H1 (cell line): ENCODE measurements around the gene PLAC1. TPM values are rescaled to one million over a fixed set of nuclear protein-coding genes. Genes with fewer than 3 reads are reported as not detected.
A peak's percentile ranks its signal among the peaks of the same experiment; 100 is the strongest.

Experiments
- CTCF ChIA-PET: fragments of 300-600 bp; sonication (Branson Sonifier 250); formaldehyde crosslinking; loops from one replicate; lab custom pipeline; 2021; ENCODE audit not compliant: partially characterized antibody; lab: Charles Lee
- POLR2A ChIA-PET: fragments of 300-600 bp; sonication (Branson Sonifier 250); formaldehyde crosslinking; loops from one replicate; lab custom pipeline; 2021; ENCODE audit warnings: inconsistent platforms; ENCODE audit not compliant: partially characterized antibody; lab: Charles Lee
- DNase-seq, 2 experiments: peaks; one replicate each; pipeline versions ENCODE4 v3.0.0 to v3.0.0-alpha.2; 2010 to 2022; ENCODE audit warnings: low spot score in 2 of 2, low read depth in 1 of 2, mixed read lengths in 1 of 2
- FAIRE-seq: peaks from 2 replicates; lab custom pipeline; 2011; peaks lifted over from hg19 to GRCh38; lab: Jason Lieb, UNC
- H2AFZ ChIP-seq: 2 replicates; pipeline ENCODE4 v1.8.1; 2012; ENCODE audit warnings: low read length, inconsistent platforms
- H2AK5ac ChIP-seq: 2 replicates; pipeline ENCODE4 v1.6.1; 2013; ENCODE audit warnings: low read depth, low read length
- H2BK120ac ChIP-seq: replicated peaks from 2 replicates; pipeline ENCODE3; 2013; ENCODE audit warnings: low read depth, low read length, inconsistent platforms
- H2BK12ac ChIP-seq: 2 replicates; pipeline ENCODE4 v1.6.1; 2013; ENCODE audit warnings: low read depth, low read length
- H2BK15ac ChIP-seq: 2 replicates; pipeline ENCODE4 v1.6.1; 2013; ENCODE audit warnings: low read length
- H2BK20ac ChIP-seq: 2 replicates; pipeline ENCODE4 v1.6.1; 2013; ENCODE audit warnings: low read length
- H2BK5ac ChIP-seq: 2 replicates; pipeline ENCODE4 v1.6.1; 2013; ENCODE audit warnings: low read depth, low read length
- H3K14ac ChIP-seq: 2 replicates; pipeline ENCODE4 v1.6.1; 2013; ENCODE audit warnings: inconsistent platforms; ENCODE audit not compliant: insufficient read length
- H3K18ac ChIP-seq: 2 replicates; pipeline ENCODE4 v1.6.1; 2013; ENCODE audit warnings: low read length; ENCODE audit errors: extremely low read depth
- H3K23ac ChIP-seq: 2 replicates; pipeline ENCODE4 v1.6.1; 2013; ENCODE audit warnings: inconsistent platforms; ENCODE audit not compliant: insufficient read length
- H3K23me2 ChIP-seq: 2 replicates; pipeline ENCODE4 v1.6.1; 2013; ENCODE audit warnings: low read depth, low read length
- H3K27ac ChIP-seq: 2 replicates; pipeline ENCODE4 v1.6.1; 2011; ENCODE audit warnings: low read depth, low read length, inconsistent platforms
- H3K27me3 ChIP-seq, 4 experiments: replicated peaks in 1 of 4; 1 replicate in 1 of 4; 2 replicates in 3 of 4; pipeline versions ENCODE4 v1.6.1 to v1.8.1; 2011 to 2013; ENCODE audit warnings: low read length in 3 of 4, mild to moderate bottlenecking in 3 of 4, inconsistent platforms in 2 of 4, mixed read lengths in 2 of 4, moderate library complexity in 1 of 4; ENCODE audit not compliant: control insufficient read depth in 3 of 4, insufficient read depth in 3 of 4; ENCODE audit errors: extremely low read depth in 1 of 4
- H3K36me3 ChIP-seq, 4 experiments: 2 replicates each; pipeline versions ENCODE4 v1.6.1 to v1.8.1; 2011 to 2013; ENCODE audit warnings: mild to moderate bottlenecking in 4 of 4, low read length in 3 of 4, moderate library complexity in 2 of 4, control low read depth in 1 of 4, inconsistent platforms in 1 of 4; ENCODE audit not compliant: insufficient read depth in 4 of 4, control insufficient read depth in 2 of 4
- H3K4ac ChIP-seq: replicated peaks from 2 replicates; pipeline ENCODE3; 2013; ENCODE audit warnings: low read length, low read depth, mixed read lengths, inconsistent platforms; ENCODE audit not compliant: insufficient read length
- H3K4me1 ChIP-seq, 4 experiments: replicated peaks in 1 of 4; 1 replicate in 1 of 4; 2 replicates in 3 of 4; pipeline versions ENCODE4 v1.6.1 to v1.8.1; 2011 to 2013; ENCODE audit warnings: low read length in 3 of 4, inconsistent platforms in 2 of 4, mixed read lengths in 1 of 4; ENCODE audit not compliant: insufficient read depth in 4 of 4, control insufficient read depth in 3 of 4
- H3K4me2 ChIP-seq, 2 experiments: 2 replicates each; pipeline versions ENCODE4 v1.6.1 to v1.8.1; 2011 to 2013; ENCODE audit warnings: low read depth in 2 of 2, low read length in 2 of 2, control low read depth in 1 of 2, inconsistent platforms in 1 of 2, mild to moderate bottlenecking in 1 of 2; ENCODE audit not compliant: insufficient read depth in 1 of 2
- H3K4me3 ChIP-seq, 4 experiments: fragments of 200-600, 300-600 bp in 1 of 4; sonication (generic), shearing (Covaris generic), sonication (Bioruptor Twin) in 1 of 4; 2 replicates each; pipeline versions ENCODE4 v1.5.1 to v1.8.1; 2011 to 2016; ENCODE audit warnings: low read length in 4 of 4, low read depth in 3 of 4, control low read depth in 2 of 4, inconsistent platforms in 2 of 4, mild to moderate bottlenecking in 2 of 4, mixed read lengths in 1 of 4, moderate library complexity in 1 of 4; ENCODE audit not compliant: insufficient read depth in 2 of 4; ENCODE audit errors: extremely low read depth in 1 of 4
- H3K56ac ChIP-seq: replicated peaks from 2 replicates; pipeline ENCODE3; 2013; ENCODE audit warnings: low read depth, mild to moderate bottlenecking, mixed read lengths, low read length, inconsistent platforms; ENCODE audit not compliant: insufficient read length
- H3K79me1 ChIP-seq: 2 replicates; pipeline ENCODE4 v1.6.1; 2013; ENCODE audit warnings: low read depth, low read length, control low read depth
- H3K79me2 ChIP-seq, 2 experiments: 2 replicates each; pipeline versions ENCODE4 v1.6.1 to v1.8.1; 2012 to 2013; ENCODE audit warnings: low read length in 2 of 2, mild to moderate bottlenecking in 2 of 2, inconsistent platforms in 1 of 2; ENCODE audit not compliant: insufficient read depth in 2 of 2, control insufficient read depth in 1 of 2
- H3K9ac ChIP-seq, 4 experiments: replicated peaks in 1 of 4; 1 replicate in 1 of 4; 2 replicates in 3 of 4; pipeline versions ENCODE4 v1.6.1 to v1.8.1; 2011 to 2013; ENCODE audit warnings: low read depth in 3 of 4, low read length in 3 of 4, control low read depth in 2 of 4, mild to moderate bottlenecking in 2 of 4, moderate library complexity in 2 of 4, inconsistent platforms in 1 of 4; ENCODE audit errors: extremely low read depth in 1 of 4
- H3K9me3 ChIP-seq, 2 experiments: 2 replicates each; pipeline versions ENCODE4 v1.6.1 to v1.8.1; 2012 to 2013; ENCODE audit warnings: mild to moderate bottlenecking in 2 of 2, moderate library complexity in 2 of 2, control low read depth in 1 of 2, inconsistent platforms in 1 of 2, low read depth in 1 of 2, low read length in 1 of 2, mixed read lengths in 1 of 2; ENCODE audit not compliant: insufficient read depth in 2 of 2
- H4K20me1 ChIP-seq, 2 experiments: replicated peaks in 1 of 2; 2 replicates each; pipeline versions ENCODE3 to v1.8.1; 2011 to 2013; ENCODE audit warnings: inconsistent platforms in 2 of 2, low read length in 2 of 2, mild to moderate bottlenecking in 1 of 2; ENCODE audit not compliant: insufficient read depth in 2 of 2, control insufficient read depth in 1 of 2
- H4K5ac ChIP-seq: 2 replicates; pipeline ENCODE4 v1.6.1; 2013; ENCODE audit warnings: low read length, low read depth, mixed read lengths, inconsistent platforms; ENCODE audit not compliant: insufficient read length
- H4K8ac ChIP-seq: 2 replicates; pipeline ENCODE4 v1.8.0; 2013; ENCODE audit warnings: mild to moderate bottlenecking, moderate library complexity, low read length, inconsistent platforms; ENCODE audit not compliant: insufficient read depth; ENCODE audit errors: extremely low read depth
- H4K91ac ChIP-seq: replicated peaks from 2 replicates; pipeline ENCODE3; 2013; ENCODE audit warnings: low read length, mixed read lengths, inconsistent platforms; ENCODE audit not compliant: insufficient read length
- CBX8 ChIP-seq: fragments of 300-800, 300-1000 bp; sonication (generic); IDR thresholded peaks from 2 replicates; pipeline ENCODE4 v1.7.1; 2016; ENCODE audit warnings: low read depth, low read length, borderline replicate concordance
- EZH2 ChIP-seq: fragments of 200-600 bp; sonication (generic); IDR thresholded peaks from 2 replicates; pipeline ENCODE4 v1.7.1; 2012; ENCODE audit warnings: low read depth, mild to moderate bottlenecking, moderate library complexity, low read length, inconsistent platforms; ENCODE audit not compliant: severe bottlenecking
- RNF2 ChIP-seq: fragments of 200-900, 300-1000 bp; sonication (generic); IDR thresholded peaks from 2 replicates; pipeline ENCODE4 v1.7.1; 2016; ENCODE audit warnings: borderline replicate concordance, low read depth, mild to moderate bottlenecking, antibody characterized with exemption, low read length; ENCODE audit not compliant: poor library complexity, severe bottlenecking; ENCODE audit errors: missing control alignments
- SIN3A ChIP-seq, 2 experiments: IDR thresholded peaks in 1 of 2; conservative IDR thresholded peaks in 1 of 2; 2 replicates each; pipeline ENCODE4 v1.6.1; 2011 to 2012; ENCODE audit warnings: low read length in 2 of 2, improper control_type of control experiment in 1 of 2, low read depth in 1 of 2, mild to moderate bottlenecking in 1 of 2
- SP1 ChIP-seq: IDR thresholded peaks from 2 replicates; pipeline ENCODE4 v1.6.1; 2011; ENCODE audit warnings: low read depth, low read length
- TBP ChIP-seq: IDR thresholded peaks from 2 replicates; pipeline ENCODE4 v1.6.1; 2011; ENCODE audit warnings: low read depth, low read length, improper control_type of control experiment
- WGBS, 2 experiments: shearing (Covaris generic) in 1 of 2; methylation state at CpG; one replicate each; pipeline versions ENCODE4 v1.1.6 to v1.1.7; 2013 to 2015; ENCODE audit warnings: low lambda C conversion rate in 2 of 2, mixed read lengths in 2 of 2, inconsistent platforms in 1 of 2, low coverage in 1 of 2, missing lambda C conversion rate in 1 of 2; ENCODE audit not compliant: insufficient replicate concordance in 2 of 2, insufficient coverage in 1 of 2, insufficient read length in 1 of 2; ENCODE audit errors: extremely low coverage in 1 of 2, missing lambda C conversion rate in 1 of 2; 5-methylcytosine and 5-hydroxymethylcytosine counted together
- polyA plus RNA-seq, 7 experiments: library from polyadenylated mRNA; depleted of rRNA in 3 of 7; stranded (reverse) in 5 of 7; unstranded in 2 of 7; fragments of >200 nt in 5 of 7; fragments of 200-250 nt in 2 of 7; gene quantifications; 1 replicate in 5 of 7; 2 replicates in 1 of 7; 4 replicates in 1 of 7; pipeline versions ENCODE4 v1.2.1 to v1.2.3, GENCODE V29; 2011 to 2013; ENCODE audit warnings: missing spikeins in 2 of 7, mixed read lengths in 2 of 7
- total RNA-seq: library from RNA; stranded (reverse); fragmentation: NEBNext Ultra II Directional; extraction: Animal tissue kit (Norgen Biotek cat#: 25700); gene quantifications from 2 replicates; pipeline ENCODE4 v1.2.1, GENCODE V29; 2021

PLAC1 gene
- total and polyA plus RNA-seq, 2 of the 8 experiments (the other 6 are each of a cell fraction or from before 2014, with no cell fraction given), result 1.8 TPM; not detected in 1

DNA sequence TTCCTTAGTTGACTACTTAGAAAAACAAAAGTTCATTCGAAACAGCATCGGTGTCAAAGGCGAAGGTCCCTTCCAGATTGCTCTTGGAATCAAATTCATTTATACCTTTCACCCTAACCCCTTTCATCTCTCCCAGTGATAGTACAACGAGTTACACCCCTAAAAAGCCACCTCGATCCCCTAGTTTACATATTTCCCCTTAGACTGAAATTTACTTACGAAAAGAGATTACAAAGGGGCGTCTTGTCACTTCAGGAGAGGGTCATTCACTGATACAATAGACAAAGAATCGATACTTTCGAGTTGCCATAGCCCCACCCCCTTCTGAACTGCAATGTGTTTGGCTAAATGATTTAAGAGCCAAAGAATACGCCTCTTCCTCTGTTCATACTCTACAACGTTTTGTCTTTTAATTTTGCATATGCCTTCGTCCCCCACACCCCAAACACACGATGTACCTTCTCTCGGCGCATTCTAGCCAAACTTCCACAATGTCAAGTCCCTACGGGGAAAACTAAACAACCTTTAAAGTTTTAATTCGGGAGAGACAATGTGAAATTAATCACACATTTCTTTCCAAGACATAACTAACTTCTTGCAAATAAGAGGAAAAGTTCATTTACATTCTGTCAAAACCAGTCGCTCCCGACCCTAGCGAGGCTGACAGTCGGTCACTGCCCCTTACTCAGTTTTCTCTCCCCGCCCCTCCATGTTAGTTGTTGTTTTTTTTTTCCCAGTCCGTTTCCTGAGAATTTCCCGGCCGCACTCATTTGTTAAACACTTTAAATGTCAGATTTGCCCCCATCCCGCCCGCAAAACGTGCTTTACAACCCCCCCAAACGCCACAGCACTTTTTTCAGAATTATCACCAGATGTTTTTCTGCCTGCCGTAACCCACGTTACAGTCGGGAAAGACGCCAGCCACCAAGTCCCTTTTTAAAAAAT is 109.7 kb downstream of the PLAC1 start:
- TF ChIP-seq CBX8 (peak; percentile 50; the same call in 1 of the 2 replicates), SP1 (0 out of 2 replicates have a peak, but pooled peaks have one; percentile 24), SIN3A (conservative IDR thresholded peaks at IDR 0.05 in 1 of 2, IDR thresholded peaks at IDR 0.05 in 1 of 2; ENCODE audit: low read depth in 1 of 2, low read length in 2 of 2) (no peak), TBP (no peak), RNF2 (no peak), EZH2 (no peak)
- no peak overlapping the region for H3K27ac ChIP-seq

More for the DNA sequence above, 109.7 kb downstream of the PLAC1 start:
- 3% methylated on average over 28 of the region's 33 CpGs; no CpG with 5 or more reads in 1 of the 2 experiments for WGBS, 2 experiments
- Histone ChIP-seq H4K91ac (no peak overlapping the region), H2AK5ac (no peak overlapping the region), H2BK15ac (no peak overlapping the region), H3K36me3 (no peaks in the 10 kb centered on the region), H3K27me3 (peaks cover 20 to 58% (median 48%) of the 10 kb centered on the region in 4 experiments), H3K4me2 (peak overlapping the region; percentile 84 to 93), H2BK12ac (no peak overlapping the region), H3K79me2 (no peaks in the 10 kb centered on the region), H4K8ac (peak overlapping the region; percentile 68; the same call in 1 of the 2 replicates), H2BK5ac (no peak overlapping the region), H3K4me1 (peaks cover 0 to 22% (median 10%) of the 10 kb centered on the region in 4 experiments; a peak in 6 of 7 replicates), H3K79me1 (no peaks in the 10 kb centered on the region), H3K9ac (peak overlapping the region in 2 of 4 experiments; percentile 43 to 80; a peak in 3 of 7 replicates), H4K20me1 (no peaks in the 10 kb centered on the region), H2BK120ac (no peak overlapping the region), H3K18ac (no peak overlapping the region), H2BK20ac (no peak overlapping the region), H4K5ac (no peak overlapping the region), H3K23me2 (peaks cover 15% of the 10 kb centered on the region; the same call in 1 of the 2 replicates), H3K4ac (no peak overlapping the region), H2AFZ (no peak overlapping the region), H3K4me3 (peak overlapping the region; percentile 42 to 70 (median 54)), H3K23ac (no peak overlapping the region), H3K14ac (no peak overlapping the region), H3K9me3 (no peaks in the 10 kb centered on the region), H3K56ac (peak overlapping the region; percentile 30)
- FAIRE-seq, result peak; percentile 28
- ChIA-PET POLR2A (no interaction called here), CTCF (no interaction called here)
- DNase-seq, result no peak
